GM19467 (cell line): ENCODE results near the gene PEAK3.

Source experiments
- ATAC-seq: cut with Tn5 transposase; IDR thresholded peaks from one replicate; pipeline ENCODE4 v1.9.1; 2021; ENCODE audit warnings: mild to moderate bottlenecking, moderate library complexity; ENCODE audit not compliant: unreplicated experiment

The PEAK3 gene, protein sequence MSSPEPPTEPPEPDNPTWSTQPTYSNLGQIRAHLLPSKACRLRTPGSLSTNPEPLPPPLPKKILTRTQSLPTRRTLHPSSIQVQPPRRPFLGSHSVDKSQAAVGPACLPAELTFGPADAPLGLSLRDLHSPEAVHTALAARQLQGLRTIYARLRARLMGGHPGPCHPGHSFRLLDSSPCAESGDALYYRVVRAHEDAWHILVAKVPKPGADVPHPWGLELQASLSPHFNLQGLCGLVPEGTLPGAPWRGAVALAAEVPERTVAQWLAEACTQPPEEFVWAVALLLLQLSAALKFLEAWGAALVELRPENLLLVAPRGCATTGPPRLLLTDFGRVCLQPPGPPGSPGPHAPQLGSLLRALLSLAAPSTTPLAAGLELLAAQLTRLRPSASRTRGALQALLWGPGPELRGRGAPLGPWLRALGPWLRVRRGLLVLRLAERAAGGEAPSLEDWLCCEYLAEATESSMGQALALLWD

DNA sequence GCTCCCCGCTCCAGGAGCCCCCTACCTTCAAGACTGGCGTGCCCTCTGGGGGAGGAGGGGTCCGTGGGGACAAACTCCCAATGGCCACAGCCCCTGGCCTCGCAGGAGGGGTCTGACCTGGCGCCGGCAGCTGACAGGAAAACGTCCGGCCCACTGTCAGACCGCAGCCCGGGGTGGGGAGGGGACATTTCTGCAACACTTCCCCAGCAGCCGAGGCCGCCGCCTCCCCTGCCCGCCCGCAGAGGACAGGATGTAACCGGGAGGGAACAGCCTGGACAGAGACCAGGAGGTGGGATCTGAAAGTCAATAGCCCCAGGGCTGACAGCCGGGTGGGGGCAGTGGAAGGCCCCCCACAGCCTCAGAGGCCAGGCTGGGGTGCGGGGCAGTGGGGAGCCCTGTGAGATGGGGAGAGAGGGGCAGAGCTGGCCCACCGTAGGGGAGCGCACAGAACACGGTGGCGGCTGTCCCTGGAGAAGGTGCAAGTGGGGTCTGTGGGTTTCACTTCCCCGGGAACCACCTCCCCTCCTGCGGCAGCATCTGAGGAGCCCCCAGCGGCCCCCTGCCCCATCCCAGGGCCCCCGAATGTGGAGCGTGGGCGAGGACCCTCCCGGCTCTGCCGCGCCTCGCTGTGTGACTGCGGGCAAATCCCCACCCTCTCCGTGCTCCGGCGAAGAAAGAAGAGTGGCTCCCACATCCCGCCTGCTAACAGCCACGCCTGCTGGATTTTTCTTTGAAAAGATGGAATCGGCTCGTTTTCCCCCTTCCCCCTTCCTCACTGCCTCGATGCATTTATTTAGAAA lies at the start of gene PEAK3:
Gene PEAK3 (minus strand): TSS at position 114 of the 800 bp plus-strand sequence. CDS start 1,244 bp downstream, outside the sequence.
- no peak for ATAC-seq

GRCh38 chr19:2330632-2331284 lies 48.8 kb upstream of the PEAK3 start:
- ATAC-seq: no peak

GRCh38 chr19:2330255-2330631 lies 48.3 kb upstream of the PEAK3 start:
- no peak for ATAC-seq

DNA sequence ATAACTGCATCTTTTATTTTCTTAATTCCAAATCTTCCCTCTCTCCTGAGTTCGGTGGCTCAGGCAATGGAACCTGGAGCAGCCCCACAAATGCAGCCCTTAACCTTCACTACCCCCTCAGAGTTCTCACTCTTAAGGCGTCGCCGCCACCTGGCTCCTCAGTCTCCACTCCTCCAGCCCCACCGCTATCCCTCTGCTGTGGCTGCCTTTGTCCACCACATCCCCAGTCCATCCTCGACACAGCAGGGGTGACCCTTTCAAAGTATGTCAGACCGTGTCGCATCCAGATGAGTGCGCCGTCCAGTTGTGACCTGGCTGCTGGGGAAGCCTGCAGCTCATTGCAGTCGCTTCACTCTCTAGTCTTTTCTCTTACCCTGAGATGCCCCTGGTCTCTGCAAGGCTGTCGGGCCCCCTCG lies 47.5 kb upstream of the PEAK3 start:
- no peak for ATAC-seq

GRCh38 chr19:2329149-2329478 lies 47.1 kb upstream of the PEAK3 start:
- no peak for ATAC-seq

DNA sequence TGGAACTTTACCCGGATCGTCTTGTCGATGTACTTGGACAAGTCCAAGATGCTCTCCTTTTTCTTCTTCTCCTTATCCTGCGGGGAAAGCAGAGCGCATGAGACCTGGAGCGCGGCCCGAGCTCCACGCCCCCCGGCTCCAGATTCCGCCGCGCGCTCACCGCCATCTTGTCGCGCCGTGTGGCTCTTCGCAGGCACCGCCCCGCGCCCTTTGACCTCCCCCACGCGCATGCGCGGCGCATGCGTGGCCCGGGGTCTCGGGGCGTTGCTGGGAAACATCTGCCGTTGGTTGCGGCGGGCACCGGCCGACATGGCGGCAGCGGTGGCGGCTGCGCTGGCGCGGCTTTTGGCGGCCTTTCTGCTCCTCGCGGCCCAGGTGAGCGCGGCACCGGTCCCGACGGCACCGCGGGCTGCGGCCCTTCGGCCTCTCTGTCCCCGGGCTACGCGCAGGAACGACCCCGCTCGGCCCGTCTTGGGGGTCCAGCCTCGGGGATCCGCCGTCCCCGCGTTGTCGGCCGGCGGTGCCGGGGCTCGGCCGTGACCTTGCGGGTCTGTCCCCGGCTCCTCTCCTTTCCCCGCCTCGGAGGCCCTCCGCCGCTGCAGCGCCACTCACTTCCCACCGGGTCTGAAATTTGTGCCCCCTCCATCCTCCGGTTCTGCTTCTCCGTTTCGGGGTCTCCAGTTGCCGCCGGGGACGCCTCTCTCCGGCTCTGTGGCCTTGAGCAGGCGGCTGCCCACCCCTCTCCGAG lies 46.6 kb upstream of the PEAK3 start, which contains the start of the genes LSM7 and SPPL2B:
Gene LSM7 (minus strand): TSS at position 186 of the 748 bp plus-strand sequence. CDS start 20 bp downstream, at position 166.
Gene SPPL2B (plus strand): TSS at position 284 of the 748 bp plus-strand sequence. CDS start 26 bp downstream, at position 310.
- peak; percentile 55 for ATAC-seq

- ATAC-seq: no peak
Measured at GRCh38 chr19:2327773-2328400, 45.9 kb upstream of the PEAK3 start.

DNA sequence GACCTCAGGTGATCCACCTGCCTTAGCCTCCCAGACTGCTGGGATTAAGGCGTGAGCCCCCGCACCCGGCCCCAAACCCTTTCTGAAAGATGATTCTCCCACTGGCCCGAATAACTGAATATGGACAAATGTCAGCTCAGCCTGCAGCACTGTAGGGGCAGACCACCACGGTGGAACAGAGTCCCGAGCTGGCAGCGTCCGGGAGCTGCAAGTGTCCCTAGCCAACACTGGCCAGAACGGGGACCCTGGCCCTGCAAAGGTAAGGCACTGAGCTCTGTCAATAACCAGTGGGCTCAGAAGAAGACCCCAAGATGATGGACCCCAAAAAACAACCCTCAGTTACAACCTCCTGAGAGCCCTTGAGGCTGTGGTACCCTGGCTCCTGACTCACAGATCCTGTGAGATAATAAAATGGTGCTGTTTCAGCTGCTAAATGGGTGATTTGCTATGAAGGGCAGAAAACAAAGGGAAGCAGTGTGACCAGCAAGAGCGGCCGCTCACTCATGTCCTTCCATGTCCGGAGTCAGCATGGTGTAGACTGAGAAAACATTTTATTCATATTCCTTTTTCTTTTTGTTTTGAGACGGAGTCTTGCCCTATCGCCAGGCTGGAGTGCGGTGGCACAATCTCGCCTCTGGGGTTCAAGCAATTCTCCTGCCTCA lies 44.9 kb upstream of the PEAK3 start:
- ATAC-seq: no peak

- ATAC-seq: no peak
Measured at GRCh38 chr19:2325281-2326046, 43.5 kb upstream of the PEAK3 start.

GRCh38 chr19:2324220-2324948 lies 42.4 kb upstream of the PEAK3 start:
- ATAC-seq: no peak

DNA sequence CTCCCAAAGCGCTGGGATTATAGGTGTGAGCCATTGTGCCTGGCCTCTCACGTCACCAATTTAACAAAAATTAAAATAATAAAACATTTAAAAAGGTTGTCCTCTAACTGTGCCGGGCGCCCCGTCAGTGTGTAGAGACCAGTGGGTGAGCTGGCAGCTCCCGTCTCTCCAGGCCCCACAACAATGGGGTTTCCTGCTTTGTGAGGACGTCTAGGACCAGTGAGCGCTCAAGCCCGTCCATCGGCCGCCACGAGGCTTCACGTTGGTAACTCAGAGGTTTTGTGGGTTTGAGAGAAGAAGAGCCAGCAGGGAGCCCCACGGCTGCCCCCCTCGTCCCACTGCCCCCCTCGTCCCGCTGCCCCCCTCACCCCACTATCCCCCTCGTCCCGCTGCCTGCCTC lies 41.7 kb upstream of the PEAK3 start:
- no peak for ATAC-seq

DNA sequence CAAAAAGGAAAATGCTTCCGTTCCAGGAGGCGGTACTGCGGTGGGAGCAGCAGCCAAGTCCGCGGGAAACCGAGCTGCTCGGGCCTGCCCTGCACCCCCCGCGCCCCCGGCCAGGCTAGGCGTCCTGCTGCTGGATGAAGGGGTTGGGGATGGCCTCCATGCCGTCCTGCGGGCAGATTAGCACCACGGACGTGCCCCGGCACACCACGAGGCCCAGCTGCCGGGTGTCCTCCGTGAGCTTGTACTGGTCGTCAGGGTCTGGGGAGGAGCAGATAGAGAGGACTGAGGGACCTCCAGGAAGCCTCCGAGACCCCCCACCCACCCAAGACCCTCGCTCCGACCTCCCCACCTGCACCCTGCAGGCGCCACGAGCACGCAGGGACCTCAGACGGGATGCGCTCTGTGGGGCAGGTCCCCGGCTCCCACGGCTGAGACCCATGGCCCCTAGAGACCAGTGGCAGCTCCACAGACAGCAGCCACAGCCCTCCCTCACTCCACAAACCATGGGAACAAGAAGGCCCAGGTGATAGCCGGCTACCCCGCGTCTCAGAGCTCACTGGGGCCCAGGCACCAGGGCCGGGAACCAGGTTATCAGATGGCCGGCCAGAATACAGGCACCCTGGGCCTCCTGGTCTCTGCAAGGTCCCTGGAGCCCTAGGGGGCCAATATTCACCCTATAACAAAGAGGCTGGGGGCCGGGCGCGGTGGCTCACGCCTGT lies 39.7 kb upstream of the PEAK3 start:
- no peak for ATAC-seq

GRCh38 chr19:2320939-2321338 lies 39.0 kb upstream of the PEAK3 start:
- ATAC-seq: no peak

GRCh38 chr19:2320049-2320448 lies 38.1 kb upstream of the PEAK3 start:
- no peak for ATAC-seq

DNA sequence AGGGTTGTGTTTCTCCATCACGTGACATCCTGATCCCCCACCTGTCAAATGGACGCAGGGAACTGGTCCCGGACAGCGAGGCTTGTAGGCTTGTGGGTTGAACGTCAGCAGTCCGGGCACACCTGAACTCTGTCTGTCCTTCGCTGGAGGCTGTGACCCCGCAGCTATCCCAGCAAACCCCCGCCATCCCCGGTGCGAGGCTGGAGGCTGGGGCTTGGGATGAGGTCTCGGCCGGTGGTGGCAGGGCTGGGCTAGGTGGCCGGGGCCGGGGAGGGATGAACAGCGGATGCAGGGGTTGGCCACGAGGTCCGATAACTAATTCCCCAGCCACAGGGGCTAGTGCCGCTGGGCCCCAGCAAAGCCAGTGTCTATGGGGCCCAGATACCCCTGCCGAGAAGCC lies 37.6 kb upstream of the PEAK3 start:
- no peak for ATAC-seq

GRCh38 chr19:2318923-2319322 lies 36.9 kb upstream of the PEAK3 start:
- ATAC-seq: no peak

GRCh38 chr19:2317756-2318155 lies 35.8 kb upstream of the PEAK3 start:
- no peak for ATAC-seq

- ATAC-seq: no peak
Measured at GRCh38 chr19:2317300-2317699, 35.3 kb upstream of the PEAK3 start.
